NCI-H146 (cell line): ENCODE data around the gene FAM227B.
"Not testable (repeated sequence)": the region's sequence is repeated elsewhere in the genome, so short reads cannot be mapped to it uniquely, and the experiment has no call there.

ENCODE experiments used
- DNase-seq: peaks from one replicate; lab custom pipeline; 2025; lab: John Stamatoyannopoulos, UW

FAM227B gene

DNA sequence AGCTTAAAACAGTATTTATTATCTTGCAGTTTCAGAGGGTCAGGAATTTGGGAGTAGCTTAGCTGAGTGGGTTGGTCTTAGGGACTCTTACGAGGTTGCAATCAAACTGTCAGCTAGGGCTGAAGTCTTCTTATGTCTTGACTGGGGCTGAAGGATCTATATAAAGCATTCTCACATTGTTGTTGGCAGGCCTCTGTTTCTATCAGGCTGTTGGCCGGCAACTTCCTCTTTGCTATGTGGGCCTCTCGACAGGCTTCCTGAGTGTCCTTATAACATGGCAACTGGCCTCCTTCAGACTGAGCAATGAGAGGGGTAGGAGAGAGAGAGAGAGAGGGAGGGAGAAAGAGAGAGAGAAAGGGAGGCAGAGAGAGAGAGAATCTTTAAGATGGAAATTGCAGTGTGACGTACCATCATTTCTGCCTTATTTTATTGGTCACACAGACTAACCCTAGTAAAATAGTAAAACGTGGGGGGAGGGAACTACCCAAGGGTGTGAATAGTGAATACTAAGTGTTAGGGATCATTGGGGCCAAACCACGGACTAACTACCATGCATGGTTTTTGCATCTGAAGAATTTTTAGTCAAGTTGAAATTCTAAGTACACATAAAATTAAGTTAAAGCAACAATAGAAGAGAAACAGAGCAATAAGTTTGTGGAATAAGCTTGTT lies 181.5 kb downstream of the FAM227B start:
- no peak for DNase-seq

DNA sequence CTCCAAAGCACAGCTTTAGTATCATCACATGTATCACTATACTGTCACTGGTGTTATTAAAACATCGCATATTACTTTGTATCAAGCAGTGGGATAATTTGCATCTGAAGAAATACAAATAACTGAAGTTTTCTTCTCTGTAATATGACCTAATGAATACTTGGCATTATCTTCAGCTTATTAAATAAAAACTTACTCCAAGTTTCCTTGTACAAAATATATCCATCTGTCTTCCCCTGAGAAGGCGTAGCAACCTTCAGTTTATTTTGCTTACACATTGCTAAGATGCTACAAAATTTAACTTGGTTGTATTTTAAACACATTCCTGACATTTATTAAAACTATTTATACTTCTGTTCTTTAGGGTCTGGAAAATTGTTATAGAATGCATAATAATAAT lies 183.9 kb downstream of the FAM227B start:
- no peak for DNase-seq

DNA sequence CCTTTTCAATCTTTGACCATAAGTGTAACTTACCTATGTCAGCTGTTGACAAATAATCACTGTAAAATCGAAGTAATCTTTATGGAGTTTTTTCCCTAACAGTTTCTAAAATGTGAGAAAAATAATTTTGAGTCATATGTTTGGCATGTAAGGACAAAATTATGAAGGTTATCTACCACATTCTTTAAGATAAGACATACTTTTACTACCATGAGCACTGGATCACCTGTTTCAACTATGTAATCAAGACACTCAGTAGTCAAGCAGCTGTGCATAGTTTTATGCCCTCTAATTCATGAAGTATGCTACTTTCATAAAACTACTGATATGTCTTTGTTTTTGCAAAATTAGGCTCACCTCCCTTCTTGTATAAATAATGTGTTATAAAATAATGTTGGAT lies 185.4 kb downstream of the FAM227B start:
- no peak for DNase-seq

DNA sequence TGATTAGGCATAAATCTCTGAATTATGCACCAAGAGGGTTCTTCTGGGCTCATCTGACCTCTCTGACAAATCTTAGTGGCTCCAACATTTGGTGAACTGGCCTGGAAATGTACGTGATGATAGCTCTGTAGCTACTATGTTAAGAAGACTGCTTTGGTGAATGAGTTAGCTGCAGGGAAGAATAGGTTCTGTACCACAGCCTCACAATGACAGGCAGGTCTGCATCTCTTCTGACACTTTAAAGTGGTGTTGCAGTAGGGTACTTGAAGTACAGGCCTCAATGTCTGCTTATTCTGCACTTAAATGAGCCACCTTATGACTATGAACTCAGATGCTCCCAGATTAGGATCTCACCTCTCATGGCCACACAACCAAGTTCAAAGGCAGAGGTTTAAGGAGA lies 190.6 kb downstream of the FAM227B start:
- no peak for DNase-seq

DNA sequence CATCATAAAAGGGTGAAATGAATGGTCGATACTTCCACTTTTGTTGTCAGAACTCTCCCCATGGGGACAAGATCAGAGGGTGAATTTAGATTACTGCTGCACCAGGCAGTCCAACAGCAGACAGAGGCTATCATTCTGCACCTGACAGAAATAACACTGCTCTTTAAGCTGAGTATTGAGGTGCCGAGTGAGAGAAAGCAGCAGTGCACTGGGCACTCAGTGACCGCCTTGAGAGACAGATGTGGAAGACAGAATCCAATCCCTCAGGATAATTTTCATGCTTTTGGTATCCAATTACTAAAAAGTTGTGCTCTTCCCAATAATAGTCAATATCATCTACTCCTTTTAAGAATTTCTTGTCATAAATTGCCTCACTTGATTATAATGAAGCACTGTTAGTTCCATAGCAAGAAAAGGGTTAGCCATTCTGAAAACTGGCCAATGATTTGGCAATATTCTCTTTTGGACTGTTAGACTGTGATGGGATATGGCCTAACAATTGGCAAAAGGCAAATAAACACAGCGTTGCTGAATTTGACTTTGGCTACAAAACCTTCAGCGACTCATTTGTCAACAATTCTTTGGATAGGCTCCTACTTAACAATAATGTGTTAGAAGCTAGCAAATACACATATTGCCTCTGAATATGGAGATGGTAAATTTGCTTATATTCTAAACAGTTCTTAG lies 192.1 kb downstream of the FAM227B start:
- DNase-seq = no peak

DNA sequence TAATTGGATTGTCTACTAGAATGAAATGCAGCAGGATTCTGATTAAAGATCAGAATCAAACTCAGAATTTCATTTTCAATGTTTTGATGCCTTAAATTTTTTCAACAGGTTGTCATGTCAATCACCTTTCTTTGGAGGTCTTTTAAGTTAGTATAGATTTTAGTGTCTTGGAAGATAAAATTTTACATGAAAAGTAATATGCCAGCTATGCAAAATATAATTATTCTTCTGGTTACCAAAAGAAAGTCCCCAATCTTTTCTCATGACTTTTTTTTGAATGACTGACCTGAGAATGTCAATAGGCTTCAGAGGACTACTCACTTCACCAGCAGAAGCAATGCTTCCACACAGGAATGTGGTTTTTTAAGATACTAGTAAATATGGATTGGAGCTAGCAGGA lies 193.2 kb downstream of the FAM227B start:
- no peak for DNase-seq

DNA sequence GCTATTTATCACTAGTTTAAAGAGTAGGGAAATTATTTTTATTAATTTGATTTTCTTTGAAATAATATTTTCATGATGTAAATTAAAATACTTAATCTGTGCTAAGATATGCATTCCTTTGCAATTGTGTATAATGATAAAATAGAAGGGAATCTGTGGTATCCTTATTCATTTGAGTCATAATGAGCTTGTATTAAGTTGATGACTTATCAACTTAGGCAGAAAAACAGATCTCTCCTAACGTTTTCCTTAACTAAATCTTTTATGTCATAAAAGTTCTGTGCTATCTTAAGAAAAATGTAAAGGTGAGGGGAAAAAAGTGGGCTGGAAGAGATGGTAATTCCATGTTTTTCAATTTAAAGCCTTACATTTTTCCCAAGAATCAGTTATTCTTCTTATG lies 195.7 kb downstream of the FAM227B start:
- DNase-seq = no peak

DNA sequence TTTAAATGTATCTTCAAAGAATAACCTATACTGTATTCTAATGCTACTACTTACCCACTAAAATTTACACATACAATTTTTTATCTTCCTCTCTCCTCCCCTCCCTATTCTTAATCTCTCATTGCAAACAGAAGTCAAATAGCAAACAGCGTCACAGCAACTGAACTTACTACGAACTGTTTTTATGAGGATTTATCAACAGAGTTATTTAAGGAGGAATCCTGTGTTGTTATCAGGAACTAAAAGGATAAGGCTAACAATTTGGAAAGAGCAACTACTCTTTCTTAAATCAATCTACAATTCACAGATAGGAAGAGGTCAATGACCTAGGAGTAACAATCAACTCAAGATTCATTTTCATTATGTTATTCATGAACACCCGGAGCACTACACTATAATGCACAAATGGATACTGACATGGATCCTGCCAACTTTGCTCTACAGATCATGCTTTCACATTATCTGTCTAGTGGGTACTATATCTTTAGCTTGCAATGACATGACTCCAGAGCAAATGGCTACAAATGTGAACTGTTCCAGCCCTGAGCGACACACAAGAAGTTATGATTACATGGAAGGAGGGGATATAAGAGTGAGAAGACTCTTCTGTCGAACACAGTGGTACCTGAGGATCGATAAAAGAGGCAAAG lies 196.6 kb downstream of the FAM227B start:
- DNase-seq = no peak

DNA sequence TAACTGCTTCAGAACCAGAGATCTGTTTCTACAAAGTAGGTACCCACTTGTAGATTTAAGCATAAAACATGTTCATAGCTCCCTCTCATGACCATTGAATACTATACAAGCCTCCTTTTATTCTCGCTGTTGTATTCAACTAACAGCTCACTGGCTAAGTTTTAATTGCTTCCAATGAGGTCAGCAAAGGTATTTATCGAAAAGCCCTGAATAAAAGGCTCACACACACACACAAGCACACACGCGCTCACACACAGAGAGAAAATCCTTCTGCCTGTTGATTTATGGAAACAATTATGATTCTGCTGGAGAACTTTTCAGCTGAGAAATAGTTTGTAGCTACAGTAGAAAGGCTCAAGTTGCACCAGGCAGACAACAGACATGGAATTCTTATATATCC lies 197.6 kb downstream of the FAM227B start, which contains the start of gene FGF7:
FGF7 (plus strand) TSS at position 222 of the 400 bp plus-strand sequence. CDS start 1,056 bp downstream, outside the sequence.
- no peak for DNase-seq

DNA sequence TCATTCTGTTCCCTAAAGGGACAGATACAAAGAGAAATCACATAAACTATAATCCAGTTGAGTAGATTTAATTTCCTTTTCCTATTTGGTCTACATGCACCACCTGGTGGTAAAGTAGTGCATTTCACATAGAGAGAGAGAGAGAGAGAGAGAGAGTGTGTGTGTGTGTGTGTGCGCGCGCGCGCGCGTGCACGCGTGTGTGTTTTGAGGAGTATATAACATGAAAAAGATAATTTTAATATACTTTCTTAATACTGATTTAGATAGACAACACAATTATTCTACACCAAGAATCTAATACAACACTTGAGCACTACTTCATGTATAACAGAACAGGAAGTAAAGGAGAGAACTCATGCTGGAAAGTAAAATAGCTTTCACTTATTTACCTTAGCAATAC lies 198.6 kb downstream of the FAM227B start:
- DNase-seq = peak; percentile 30

DNA sequence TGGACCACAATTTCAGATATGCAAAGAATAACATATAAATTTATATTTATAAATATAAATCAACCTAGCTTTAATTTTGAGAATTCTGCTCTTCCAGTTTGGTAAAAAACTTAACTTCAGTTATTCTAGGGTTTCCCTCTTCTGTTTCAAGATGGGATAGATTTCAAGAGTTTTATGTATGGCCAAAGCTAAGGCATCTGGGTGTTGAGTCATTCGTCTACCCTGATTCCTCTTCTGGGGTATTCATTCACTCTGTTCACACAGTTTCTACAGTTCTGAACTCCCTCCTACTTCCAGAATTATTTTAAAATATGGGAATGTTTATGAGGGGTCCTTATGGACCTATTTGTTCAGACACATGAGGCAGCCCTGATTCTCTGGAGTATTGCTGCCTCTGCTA lies 201.8 kb downstream of the FAM227B start:
- DNase-seq = no peak

DNA sequence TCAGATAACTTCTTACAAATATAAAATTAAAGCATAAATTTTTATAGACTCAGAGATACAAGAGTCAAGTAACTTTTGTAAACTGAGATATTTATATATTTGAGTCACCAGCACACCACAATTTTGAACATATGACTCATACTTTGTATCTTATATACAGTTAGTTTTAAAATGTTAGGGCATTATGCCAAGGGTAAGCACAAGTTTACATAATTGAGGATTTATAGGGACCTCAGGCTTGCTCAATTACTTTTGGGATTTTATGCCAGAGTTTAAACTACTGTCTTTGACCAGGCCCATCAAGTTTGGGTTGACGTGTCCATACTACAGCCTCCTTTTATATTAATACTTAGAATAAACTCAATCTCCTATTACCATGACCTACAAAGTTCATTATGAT lies 205.0 kb downstream of the FAM227B start:
- DNase-seq = no peak

DNA sequence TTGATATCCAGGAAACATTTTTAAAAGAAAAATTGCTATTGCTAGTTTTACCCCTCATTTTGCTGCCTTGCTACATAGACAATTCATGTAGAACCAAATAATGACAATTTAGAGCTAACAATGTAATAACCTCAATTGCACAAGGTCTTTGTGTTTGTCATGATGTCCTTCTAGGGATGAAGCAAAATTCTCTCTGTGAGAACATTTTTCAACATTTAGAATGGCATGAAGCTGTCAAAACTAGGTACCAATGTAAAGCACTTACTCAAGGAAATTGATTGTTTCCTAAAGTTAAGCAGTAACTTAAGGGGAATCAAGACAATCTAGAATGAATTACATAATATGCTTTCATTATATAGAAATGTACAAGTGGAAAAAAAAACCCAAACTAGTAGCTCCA lies 205.5 kb downstream of the FAM227B start:
- DNase-seq = no peak

DNA sequence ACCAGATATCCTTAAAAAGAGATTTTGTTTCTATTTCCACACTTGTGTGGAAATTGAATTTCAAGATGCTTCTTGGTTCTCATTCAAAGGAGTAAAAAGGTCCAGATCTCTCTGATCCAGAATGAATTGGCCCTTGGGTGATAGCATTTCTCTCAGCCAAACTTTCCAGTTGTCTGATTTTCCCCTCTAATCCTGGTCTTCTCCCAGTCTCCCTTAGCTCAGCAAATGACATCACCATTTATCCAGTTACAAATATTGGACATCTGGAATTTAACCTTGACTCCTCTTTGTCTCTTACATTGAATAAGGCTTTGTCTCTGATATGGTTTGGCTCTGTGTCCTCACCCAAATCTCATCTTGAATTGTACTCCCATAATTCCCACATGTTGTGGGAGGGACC lies 207.8 kb downstream of the FAM227B start:
- no peak for DNase-seq

DNA sequence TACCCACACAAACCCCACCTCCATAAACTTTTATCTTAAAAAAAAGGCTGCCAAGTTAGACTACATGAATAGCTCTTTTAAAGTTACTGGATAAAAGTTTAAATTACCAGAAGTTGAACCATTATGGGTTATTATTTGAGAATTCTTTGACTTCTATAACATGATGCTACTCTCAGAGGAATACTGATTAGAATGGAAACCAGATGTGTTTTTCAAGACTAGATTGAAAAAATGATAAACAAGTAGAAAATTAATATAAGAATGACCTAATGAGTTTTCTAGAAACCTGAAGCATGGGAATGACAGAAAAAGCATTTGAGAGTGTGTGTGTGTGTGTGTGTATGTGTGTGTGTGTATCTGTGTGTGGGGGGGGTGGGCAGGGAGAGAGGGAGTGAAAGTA lies 210.0 kb downstream of the FAM227B start:
- no peak for DNase-seq

DNA sequence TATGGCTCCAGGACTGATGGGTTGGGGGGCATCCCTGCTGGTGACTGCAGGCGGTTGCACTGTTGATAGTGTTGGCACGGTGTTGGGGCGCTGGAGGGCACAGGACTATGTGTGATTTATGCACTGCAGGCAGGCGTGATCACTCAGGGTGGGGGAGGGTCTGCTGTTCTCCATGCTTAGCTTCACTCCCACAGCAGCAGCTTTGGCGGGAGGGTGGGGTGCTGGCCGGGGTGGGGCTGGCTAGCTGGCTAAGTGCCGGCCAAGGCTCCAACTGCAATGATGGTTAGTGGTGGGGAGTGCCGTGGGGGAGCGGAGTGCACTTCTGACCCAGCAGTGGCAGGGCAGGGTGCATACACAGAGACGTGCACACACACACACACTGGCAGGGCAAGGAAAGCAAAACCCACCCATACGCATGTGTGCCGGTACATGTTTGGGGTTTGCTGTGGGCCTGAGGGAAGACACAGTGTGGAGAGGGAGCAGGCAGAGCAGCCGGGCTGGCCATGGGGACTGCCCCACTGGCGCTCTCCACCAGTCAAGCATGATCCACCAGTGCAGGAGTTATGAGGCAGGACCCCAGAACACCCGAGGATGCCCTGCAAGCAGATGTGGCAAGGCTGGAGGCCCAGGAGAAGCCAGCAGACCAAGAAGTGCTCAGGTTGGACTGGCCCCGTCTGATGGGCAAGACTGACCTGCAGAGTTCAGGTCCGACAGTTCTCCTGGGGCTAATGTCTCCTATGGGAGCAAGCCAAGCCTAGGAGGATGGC lies 214.1 kb downstream of the FAM227B start:
- no peak for DNase-seq

DNA sequence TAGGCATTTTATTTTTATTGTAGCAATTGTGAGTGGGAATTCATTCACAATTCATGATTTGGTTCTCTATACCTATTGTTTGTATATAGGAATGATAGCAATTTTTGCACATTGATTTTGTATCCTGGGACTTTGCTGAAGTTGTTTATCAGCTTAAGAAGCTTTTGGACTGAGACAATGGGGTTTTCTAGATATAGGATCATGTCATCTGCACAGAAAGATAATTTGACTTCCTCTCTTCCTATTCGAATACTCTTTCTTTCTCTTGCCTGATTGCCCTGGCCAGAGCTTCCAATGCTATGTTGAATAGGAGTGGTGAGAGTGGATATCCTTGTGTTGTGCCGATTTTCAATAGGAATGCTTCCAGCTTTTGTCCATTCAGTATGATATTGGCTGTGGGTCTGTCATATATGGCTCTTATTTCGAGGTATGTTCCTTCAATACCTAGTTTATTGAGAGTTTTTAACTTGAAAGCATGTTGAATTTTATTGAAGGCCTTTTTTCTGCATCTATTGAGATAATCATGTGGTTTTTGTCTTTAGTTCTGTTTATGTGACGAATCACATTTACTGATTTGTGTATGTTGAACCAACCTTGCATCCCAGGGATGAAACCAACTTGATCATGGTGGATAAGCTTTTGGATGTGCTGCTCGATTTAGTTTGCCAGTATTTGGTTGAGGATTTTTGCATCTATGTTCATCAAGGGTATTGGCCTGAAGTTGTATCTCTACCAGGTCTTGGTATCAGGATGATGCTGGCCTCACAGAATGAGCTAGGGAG lies 217.9 kb downstream of the FAM227B start:
- DNase-seq = not testable (repeated sequence)

DNA sequence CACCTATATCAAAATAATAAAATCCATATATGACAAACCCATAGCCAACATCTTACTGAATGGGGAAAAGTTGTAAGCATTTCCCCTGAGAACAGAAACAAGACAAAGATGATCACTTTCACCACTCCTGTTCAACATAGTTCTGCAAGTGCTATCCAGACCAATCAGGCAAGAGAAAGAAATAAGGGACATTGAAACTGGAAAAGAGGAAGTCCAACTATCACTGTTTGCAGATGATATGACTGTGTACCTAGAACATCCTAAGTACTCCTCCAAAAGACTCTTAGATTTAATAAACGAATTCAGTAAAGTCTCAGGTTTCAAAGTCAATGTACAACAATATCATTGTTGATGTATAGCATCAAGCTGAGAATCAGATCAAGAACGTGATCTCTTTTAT lies 233.1 kb downstream of the FAM227B start:
- no peak for DNase-seq

DNA sequence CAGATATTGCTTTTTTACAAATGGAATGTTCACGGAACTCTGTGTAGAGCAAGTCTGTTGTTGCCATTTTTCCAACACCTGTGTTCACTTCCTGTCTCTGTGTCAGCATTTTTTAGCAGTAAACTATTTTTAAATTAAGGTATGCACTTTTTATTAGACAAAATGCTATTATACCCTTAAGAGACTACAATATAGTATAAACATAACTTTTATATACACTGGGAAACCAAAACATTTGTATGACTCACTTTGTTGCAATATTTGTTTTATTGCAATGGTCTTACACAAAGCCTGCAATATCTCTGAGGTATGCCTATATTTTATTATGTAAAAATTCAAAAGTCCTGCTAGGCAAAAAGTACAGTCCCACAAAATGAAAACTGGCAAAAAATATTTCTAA lies 237.4 kb downstream of the FAM227B start:
- no peak for DNase-seq

DNA sequence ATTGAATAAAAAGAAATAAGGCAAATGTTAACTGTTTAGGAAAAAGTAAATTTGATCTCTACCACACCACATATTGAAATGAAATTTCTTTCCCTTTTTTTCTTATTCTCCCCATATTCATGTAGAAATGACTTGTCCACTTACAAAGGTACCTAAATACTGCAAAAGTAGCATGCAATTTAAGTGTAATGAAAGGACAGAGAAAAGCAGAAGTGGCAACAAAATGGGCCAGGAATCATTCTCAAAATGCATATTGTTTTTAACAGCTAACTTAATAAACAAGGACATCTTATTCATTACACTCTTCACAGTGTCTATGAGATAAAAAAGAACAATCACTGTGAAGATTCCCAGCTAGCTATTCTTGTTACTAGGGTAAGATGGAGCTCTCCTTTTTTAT lies 238.2 kb downstream of the FAM227B start:
- no peak for DNase-seq

DNA sequence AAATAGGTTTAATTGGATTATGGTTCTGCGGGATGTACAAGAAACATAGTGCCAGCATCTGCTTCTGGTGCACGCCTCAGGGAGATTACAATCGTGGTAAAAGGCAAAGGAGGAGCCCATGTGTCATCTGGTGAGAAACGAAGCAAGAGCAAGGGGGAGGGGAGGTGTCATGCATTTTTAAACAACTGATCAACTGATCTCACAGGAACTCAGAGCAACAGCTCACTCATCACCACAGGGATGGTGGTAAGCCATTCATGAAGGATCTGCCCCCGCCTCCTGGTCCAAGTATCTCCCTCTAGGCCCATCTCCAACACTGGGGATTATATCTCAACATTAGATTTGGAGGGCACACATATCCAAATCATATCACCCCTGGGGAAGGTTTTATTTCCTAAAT lies 239.7 kb downstream of the FAM227B start:
- DNase-seq = no peak

DNA sequence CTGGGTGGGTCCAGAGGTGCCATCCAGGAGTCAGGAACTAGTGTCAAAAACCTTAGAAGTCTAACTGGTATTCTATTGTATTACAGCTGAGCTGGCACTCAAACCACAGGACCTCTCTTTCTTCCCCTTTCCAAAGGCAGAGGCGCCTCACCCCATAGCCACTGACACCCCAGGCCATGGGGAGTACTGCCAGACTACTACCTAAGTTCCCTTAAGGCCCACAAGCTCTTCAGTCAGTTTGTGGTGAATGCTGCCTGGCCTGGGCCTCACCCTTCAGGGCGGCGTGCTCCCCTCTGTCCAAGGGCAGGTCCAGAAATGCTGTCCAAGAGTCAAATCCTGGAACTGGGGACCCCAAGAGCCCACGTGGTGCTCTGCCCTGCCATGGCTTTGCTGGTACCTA lies 240.6 kb downstream of the FAM227B start:
- no peak for DNase-seq
